Epidermal melanocyte (primary cell): ENCODE measurements around the gene CTAG1B.
"Not testable (repeated sequence)": the region's sequence is repeated elsewhere in the genome, so short reads cannot be mapped to it uniquely, and the experiment has no call there.

Experiments used
- DNase-seq: peaks from one replicate; pipeline ENCODE4 v3.0.0; 2011; ENCODE audit warnings: low spot score; ENCODE audit not compliant: insufficient read length

Gene CTAG1B

GRCh38 chrX:154628960-154629359 lies 9.9 kb upstream of the CTAG1B start:
- not testable (repeated sequence) for DNase-seq

DNA sequence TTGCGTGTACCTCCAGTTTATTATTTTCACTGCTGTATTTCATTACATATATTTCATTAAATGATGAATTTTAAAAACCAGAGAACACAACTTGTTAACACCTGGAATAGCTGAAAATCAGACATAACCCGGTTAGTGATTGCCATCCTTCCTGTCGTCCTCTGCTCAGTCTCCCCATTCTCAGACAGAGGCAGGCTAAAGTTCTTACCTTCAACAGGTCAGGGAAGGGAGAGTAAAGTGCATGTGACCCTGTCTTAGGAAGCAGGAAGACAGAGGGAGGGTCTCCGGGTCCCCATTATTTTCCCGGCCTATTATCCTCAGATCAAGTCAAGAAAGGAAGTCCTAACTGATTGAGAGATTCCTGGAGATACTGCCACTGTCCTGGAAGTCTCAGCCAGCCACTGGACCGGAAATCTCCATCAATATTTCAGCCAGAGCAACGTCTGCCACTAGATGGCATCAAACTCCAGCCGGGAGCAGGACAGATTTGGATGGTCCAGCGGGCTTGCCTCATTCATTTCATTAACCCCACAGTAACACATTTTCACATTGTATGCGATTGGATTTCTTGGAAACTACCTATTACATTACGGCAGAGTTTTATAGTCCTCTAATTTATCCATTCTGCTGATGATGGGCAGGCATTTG lies 1.8 kb upstream of the CTAG1B start:
- DNase-seq: not testable (repeated sequence)

DNA sequence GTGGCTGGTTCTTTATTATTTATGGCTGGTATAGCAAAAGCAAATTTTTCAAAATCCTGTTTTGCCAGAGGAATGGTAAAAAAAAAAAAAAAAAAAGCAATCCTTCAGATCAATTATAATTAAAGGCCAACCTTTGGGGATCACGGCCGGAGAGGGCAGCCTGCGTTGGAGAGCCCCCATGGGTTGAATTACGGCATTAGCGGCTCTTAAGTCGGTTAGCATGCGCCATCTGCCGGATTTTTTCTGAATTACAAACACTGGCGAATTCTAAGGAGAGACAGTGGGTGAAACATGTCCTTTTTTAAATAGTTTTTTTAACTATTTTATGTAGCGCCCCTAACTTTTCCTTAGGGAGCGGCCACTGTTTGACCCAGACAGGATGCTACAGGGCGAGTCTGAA lies 5.5 kb downstream of the CTAG1B start:
- DNase-seq: not testable (repeated sequence)

DNA sequence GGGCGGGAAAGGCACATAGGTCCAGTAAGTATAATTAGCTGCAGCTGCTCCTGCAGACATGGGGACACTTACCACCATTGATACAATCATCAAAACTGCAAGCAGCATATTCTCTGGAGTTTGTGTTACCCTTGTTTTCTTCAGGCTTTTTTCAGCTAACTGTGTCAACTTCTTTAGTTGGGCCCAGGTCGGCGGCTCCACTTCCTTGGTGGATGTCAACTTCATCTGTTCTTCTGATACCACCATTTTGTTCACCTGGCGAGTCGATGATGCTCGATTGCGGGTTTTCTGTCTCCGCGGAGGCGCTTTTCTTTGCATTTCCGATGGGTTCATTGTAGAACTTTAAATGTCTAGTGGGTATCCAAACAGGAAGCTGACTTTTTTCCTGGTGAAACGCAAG lies 7.9 kb downstream of the CTAG1B start:
- not testable (repeated sequence) for DNase-seq

- not testable (repeated sequence) for DNase-seq
Measured at GRCh38 chrX:154608823-154609222, 10.3 kb downstream of the CTAG1B start.

DNA sequence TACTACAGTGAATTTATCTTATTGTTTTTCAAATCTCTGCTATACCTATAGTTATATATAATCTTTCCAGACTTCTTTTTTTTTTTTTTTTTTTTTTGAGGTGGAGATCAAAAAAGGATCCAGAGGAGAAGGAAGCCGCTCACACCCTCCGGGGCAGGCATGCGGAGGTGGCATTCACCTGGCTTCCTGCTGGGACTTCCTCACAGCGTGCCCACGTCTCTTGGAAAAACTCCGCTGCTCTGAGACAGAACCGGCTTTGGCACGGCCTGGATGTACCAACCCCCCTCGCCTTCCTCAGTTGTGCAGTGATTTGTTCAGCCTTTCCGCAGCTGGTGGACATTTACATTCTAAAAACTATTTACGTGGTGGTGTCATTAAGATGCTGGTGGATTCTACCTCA lies 11.1 kb downstream of the CTAG1B start:
- DNase-seq: not testable (repeated sequence)

GRCh38 chrX:154607370-154607769 lies 11.7 kb downstream of the CTAG1B start:
- no peak for DNase-seq

- no peak for DNase-seq
Measured at GRCh38 chrX:154605566-154605965, 13.5 kb downstream of the CTAG1B start.

GRCh38 chrX:154603438-154604430 lies 15.3 kb downstream of the CTAG1B start:
- DNase-seq: no peak

- no peak for DNase-seq
Measured at GRCh38 chrX:154602766-154603437, 16.2 kb downstream of the CTAG1B start.

- no peak for DNase-seq
Measured at GRCh38 chrX:154602226-154602625, 16.9 kb downstream of the CTAG1B start.

DNA sequence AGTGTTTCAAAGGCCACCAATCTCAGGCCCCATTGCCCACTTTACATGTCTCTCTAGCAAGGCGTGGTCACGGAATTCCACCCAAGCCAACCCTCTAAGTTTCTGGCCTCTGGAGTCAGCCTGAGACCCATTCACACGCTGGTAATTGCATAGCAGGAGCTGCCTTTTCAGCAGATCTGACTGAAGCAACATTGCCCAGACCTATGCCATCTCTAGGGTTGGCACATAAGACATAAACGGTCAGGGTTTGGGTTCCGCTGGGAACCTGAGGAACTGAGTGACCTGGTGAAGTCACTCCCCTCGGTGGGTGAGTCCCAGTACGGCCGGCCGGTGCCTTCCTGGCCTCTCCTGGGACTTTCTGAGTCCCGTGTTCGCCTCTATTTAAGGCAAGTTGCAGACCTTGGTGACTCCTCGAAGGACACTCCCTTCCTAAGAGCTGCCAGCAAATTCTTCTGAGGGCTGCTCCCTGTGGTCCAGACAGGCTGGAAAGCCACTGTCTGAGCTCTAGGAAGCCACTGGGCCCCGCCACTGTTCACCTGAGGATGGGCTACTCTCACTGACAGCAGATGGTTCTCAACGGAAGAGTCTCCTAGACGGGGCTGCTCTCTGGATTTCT lies 18.2 kb downstream of the CTAG1B start:
- DNase-seq: no peak

GRCh38 chrX:154599531-154599930 lies 19.6 kb downstream of the CTAG1B start:
- DNase-seq: no peak

- DNase-seq: no peak
Measured at GRCh38 chrX:154598656-154599055, 20.4 kb downstream of the CTAG1B start.

- DNase-seq: no peak
Measured at GRCh38 chrX:154597221-154597620, 21.9 kb downstream of the CTAG1B start.

- peak; percentile 19 for DNase-seq
Measured at GRCh38 chrX:154596290-154596929, 22.7 kb downstream of the CTAG1B start.

DNA sequence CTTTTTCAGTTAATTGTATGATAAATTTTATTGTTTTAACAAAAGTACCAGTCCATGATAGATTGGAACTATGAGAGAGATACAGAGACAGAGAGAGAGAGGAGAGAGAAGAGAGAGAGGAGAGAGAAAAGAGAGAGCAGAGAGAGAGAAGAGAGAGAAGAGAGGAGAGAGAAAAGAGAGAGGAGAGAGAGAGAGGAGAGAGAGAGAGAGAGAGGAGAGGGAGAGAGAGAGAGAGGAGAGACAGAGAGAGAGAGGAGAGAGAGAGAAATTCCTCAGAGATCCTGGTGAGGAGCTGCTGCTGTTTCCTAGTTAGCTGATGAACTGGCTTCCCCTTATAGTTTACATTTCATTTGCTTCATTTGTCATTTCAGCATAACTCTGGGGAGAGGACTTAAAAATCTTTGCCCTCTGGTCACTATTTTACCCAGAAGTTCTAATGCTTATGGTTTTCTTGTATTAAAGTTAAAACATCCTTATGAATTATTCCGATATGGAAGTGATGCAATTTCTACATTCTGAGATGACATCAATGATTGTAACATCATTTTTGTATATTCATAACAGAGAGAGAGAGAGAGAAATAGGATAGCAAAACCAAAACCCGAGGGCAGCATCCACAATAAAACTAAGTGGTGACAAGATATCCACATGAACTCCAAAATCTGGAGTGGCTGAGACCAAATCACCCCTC lies 23.4 kb downstream of the CTAG1B start:
- DNase-seq: no peak

DNA sequence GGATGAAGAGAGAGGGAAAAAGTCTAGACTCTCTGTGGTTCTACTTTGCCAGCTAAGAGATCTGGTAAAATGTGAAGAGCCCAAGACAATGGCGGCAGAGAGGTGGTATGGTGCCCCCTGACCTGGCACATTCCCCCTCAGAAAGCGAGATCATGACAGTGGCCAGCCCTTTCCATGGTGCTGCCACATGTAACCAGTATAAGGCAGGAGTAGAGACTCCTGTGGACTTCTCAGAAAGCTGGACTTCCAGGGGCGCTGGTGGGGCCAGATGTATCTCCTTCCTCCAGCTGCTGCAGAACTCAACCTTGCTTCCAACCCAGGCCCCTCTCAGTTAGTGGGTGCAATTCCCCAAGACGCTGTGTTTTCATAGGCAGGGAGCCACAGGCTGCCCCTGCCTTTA lies 24.6 kb downstream of the CTAG1B start:
- no peak for DNase-seq

GRCh38 chrX:154593201-154593600 lies 25.9 kb downstream of the CTAG1B start:
- DNase-seq: no peak

DNA sequence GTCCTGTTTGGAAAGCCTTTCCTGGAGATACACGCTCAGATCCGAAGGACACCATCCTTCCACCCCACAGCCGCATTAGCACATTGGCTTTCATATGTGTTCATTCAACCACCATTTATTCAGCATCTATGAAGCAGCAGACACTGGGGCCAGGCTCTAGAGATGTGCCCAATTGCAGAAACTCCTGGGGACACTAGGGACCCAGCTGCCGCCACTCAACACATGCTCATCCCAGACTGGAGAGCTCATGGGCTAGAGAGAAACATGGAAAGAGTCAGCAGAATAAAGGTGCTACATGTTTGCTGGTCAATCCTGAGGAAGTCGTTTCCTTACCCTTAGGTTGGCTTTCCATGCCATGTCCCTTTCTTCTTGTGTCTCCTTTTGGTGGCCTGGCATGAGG lies 26.6 kb downstream of the CTAG1B start:
- DNase-seq: no peak
